Epithelial cell of esophagus (primary cell): ENCODE measurements around the gene MYH7B.

ENCODE experiments used
- DNase-seq: peaks from one replicate; pipeline ENCODE4 v3.0.0; 2010; ENCODE audit warnings: low read depth
- H3K4me3 ChIP-seq: 2 replicates; pipeline ENCODE4 v1.5.1; 2011; ENCODE audit warnings: mild to moderate bottlenecking, low read length, control low read depth
- TF ChIP-seq, protein P1 (sequence below): IDR thresholded peaks from 2 replicates; pipeline ENCODE4 v1.5.1; 2011; ENCODE audit warnings: low read depth, mild to moderate bottlenecking, low read length, control low read depth, inconsistent platforms; ENCODE audit not compliant: insufficient read depth; ENCODE audit errors: missing control alignments

MYH7B gene

DNA sequence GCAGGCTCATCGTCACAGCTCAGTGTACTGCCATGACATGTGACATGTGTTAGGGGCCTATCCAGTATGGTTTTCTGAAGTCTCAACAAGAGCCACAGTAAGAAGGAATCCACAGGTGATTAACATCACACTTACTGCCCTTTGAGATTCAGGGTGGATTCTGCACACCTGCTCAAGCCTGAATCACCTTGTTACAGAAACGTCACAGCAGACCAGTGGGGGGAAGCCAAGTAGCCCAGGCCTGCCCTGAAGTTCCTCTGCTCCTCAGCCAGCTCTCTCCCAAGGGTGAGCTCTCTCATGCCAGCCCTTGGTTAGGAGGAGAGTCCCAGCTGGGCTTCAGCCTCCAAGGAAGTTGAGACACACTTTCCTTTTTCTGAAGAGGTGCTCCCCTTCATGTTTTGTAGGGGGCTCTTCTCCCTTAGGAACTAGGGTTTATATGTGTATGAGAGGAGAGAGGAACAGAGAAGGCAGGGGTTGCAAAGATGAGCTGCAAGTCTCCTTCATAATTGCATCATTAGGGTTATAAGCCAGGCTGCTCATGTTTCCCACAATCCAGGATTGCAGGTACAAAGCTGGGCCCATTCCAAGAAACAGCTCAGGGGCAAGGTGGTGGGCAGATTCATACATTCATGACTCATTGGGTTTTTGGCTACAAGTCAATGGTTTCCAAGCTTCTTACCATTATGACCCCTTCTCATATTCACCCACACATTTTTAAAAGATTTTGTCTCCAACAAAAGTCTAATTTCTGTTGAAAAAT, 11.7 kb upstream of the MYH7B start:
- TF ChIP-seq, protein P1, sequence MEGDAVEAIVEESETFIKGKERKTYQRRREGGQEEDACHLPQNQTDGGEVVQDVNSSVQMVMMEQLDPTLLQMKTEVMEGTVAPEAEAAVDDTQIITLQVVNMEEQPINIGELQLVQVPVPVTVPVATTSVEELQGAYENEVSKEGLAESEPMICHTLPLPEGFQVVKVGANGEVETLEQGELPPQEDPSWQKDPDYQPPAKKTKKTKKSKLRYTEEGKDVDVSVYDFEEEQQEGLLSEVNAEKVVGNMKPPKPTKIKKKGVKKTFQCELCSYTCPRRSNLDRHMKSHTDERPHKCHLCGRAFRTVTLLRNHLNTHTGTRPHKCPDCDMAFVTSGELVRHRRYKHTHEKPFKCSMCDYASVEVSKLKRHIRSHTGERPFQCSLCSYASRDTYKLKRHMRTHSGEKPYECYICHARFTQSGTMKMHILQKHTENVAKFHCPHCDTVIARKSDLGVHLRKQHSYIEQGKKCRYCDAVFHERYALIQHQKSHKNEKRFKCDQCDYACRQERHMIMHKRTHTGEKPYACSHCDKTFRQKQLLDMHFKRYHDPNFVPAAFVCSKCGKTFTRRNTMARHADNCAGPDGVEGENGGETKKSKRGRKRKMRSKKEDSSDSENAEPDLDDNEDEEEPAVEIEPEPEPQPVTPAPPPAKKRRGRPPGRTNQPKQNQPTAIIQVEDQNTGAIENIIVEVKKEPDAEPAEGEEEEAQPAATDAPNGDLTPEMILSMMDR: no peak
- no peak overlapping the region for H3K4me3 ChIP-seq
- DNase-seq: peak; percentile 95

DNA sequence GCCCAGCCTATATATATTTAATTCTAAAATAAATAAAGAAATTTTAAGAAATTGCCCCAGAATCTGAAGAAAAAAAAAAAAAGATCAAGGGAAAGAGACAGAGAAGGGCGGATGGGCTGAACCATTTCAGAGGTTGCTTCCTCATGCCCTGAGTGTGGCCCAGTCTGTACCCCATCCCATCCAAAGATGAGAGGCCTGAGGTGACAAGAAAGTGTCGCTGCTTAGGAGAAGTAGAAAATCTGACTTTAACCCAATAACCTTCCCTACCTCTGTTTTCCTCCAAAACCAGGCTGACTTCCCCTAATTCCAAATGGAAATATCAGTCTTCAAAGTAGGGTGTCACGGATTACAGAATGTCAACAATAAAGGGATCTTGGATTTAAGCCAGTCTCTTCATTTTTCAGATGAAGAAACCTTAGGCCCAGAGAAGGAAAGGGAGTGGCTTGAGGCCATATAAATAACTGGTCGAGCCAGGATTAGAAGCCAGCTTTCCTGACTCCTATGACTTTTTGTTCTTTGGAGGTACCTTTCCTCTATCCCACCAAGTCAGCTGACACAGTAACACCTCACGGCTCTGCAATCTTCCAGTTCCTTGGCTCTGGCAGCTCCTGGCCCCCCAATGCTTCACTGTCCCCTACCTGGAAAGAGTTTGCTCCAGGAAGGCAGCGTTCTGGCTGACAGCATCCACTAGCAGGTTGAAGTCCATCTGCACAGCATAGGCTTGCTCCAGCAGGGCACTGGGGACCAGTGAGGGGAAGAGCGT, 10.2 kb upstream of the MYH7B start:
- H3K4me3 ChIP-seq: no peak overlapping the region
- TF ChIP-seq, protein P1: no peak
- peak; percentile 54 for DNase-seq

DNA sequence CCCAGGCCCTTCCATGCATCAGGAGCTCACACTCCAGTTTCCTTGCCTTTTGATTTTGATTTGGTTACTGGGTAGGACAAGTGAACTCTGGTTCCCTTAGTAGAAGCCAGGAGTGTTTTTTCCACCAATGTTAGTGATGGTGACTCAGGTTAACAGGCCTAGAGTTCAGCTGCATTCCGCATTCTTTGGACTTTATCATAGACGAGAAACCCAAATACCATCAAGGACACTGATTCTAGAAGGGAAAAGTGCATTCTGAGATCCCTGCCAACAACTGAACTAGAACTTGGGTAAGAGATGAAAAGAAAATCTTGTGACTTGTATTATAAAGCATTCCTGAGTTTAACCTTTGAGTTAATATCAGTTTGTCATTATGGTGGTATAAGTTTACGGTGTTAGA, 9.0 kb upstream of the MYH7B start:
- H3K4me3 ChIP-seq: no peak overlapping the region
- no peak for DNase-seq
- TF ChIP-seq, protein P1: no peak

- TF ChIP-seq, protein P1: no peak
- no peak overlapping the region for H3K4me3 ChIP-seq
- peak; percentile 46 for DNase-seq
Observed at GRCh38 chr20:34947336-34947735, 8.3 kb upstream of the MYH7B start.

DNA sequence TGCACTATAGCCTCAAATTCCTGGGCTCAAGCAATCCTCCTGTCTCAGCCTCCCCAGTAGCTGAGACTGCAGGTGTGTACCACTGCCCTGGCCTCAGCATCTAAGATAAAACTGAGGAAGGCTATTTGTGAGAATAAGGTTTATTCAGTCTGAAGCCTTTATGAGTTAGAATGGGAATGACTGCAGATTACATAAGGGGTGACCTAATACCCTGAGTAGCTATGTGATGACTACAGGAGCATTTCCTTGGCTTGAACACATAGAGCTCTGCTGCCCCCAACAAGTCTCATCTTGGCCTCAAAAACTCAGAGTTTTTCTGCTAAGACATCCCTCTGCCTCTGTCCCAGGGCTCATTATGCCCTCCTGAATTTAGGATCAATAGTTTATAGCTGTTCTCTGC, 7.6 kb upstream of the MYH7B start:
- peak; percentile 91 for DNase-seq
- no peak overlapping the region for H3K4me3 ChIP-seq
- TF ChIP-seq, protein P1: no peak

GRCh38 chr20:34949120-34949519, 6.5 kb upstream of the MYH7B start:
- DNase-seq: no peak
- TF ChIP-seq, protein P1: no peak
- H3K4me3 ChIP-seq: no peak overlapping the region
